H1 (cell line): Measurements from ENCODE around the gene B3GLCT. TPM values are rescaled to one million over a fixed set of nuclear protein-coding genes. Genes with fewer than 3 reads are reported as not detected.

ENCODE experiments used
- BCL11A ChIP-seq, 2 experiments: IDR thresholded peaks; one replicate each; pipeline ENCODE4 v1.6.1; 2011; ENCODE audit warnings: low read depth in 2 of 2, low read length in 2 of 2, mild to moderate bottlenecking in 2 of 2
- CHD7 ChIP-seq: fragments of 300-600 bp; sonication (generic); IDR thresholded peaks from 2 replicates; pipeline ENCODE4 v1.7.1; 2012; ENCODE audit warnings: low read length, moderate library complexity, mild to moderate bottlenecking, inconsistent platforms; ENCODE audit not compliant: insufficient replicate concordance
- HDAC6 ChIP-seq: IDR thresholded peaks from one replicate; pipeline ENCODE4 v1.7.1; 2012; ENCODE audit warnings: low read depth, mild to moderate bottlenecking, inconsistent platforms, low read length, moderate library complexity
- KDM4A ChIP-seq: IDR thresholded peaks from one replicate; pipeline ENCODE4 v1.7.1; 2012; ENCODE audit warnings: low read depth, mild to moderate bottlenecking, moderate library complexity, low read length, inconsistent platforms; ENCODE audit not compliant: severe bottlenecking
- KDM5A ChIP-seq: fragments of 200-600 bp; IDR thresholded peaks from 2 replicates; pipeline ENCODE4 v1.7.1; 2012; ENCODE audit warnings: mild to moderate bottlenecking, low read length, inconsistent platforms, mixed read lengths
- RXRA ChIP-seq: IDR thresholded peaks from 2 replicates; pipeline ENCODE4 v1.6.1; 2011; ENCODE audit warnings: low read depth, mild to moderate bottlenecking, low read length, moderate library complexity; ENCODE audit not compliant: insufficient read depth
- SIRT6 ChIP-seq: IDR thresholded peaks from one replicate; pipeline ENCODE4 v1.7.1; 2012; ENCODE audit warnings: low read length, inconsistent platforms
- TEAD4 ChIP-seq: IDR thresholded peaks from 2 replicates; pipeline ENCODE4 v1.6.1; 2012; ENCODE audit warnings: low read depth, low read length, inconsistent platforms, mixed read lengths
- polyA plus RNA-seq, 7 experiments: library from polyadenylated mRNA; depleted of rRNA in 3 of 7; stranded (reverse) in 5 of 7; unstranded in 2 of 7; fragments of >200 nt in 5 of 7; fragments of 200-250 nt in 2 of 7; gene quantifications; 1 replicate in 5 of 7; 2 replicates in 1 of 7; 4 replicates in 1 of 7; pipeline versions ENCODE4 v1.2.1 to v1.2.3, GENCODE V29; 2011 to 2013; ENCODE audit warnings: missing spikeins in 2 of 7, mixed read lengths in 2 of 7
- total RNA-seq: library from RNA; stranded (reverse); fragmentation: NEBNext Ultra II Directional; extraction: Animal tissue kit (Norgen Biotek cat#: 25700); gene quantifications from 2 replicates; pipeline ENCODE4 v1.2.1, GENCODE V29; 2021

The B3GLCT gene
- total and polyA plus RNA-seq, 2 of the 8 experiments (the other 6 are each of a cell fraction or from before 2014, with no cell fraction given): 1.5 to 4.1 TPM

DNA sequence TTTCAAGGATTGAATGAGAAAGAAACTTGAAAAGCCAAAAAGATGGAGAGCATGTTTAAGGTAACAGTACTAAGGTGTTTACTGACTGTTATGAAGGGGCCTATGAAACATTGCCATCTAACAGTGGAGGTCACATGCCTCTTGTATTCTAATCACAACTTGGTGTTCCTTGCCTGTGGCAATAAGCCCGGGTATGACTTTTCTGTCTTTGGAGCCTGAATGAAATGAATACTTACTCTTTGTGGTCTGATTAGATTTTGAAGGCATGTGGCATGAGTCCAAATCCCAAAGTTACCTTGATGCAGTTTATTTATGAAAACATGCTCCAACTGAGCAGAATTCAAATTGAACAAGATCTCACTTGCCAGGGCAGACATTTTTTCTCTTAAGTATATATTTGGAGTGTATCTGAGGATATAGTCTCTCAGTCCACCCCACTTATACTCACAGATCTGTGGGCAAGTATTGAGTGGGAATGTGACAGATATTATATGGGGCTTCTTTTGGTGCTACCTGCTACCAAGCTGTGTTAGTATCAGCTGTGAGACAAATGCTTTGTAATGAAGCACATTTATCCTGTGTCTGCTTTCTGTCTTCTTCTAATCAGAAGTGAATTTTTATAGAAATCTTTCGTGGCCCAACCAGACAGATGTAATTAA lies 67.5 kb downstream of the B3GLCT start (continued):
- TF ChIP-seq CHD7: no peak
- no peak for TF ChIP-seq RXRA
- no peak for TF ChIP-seq KDM4A
- TF ChIP-seq SIRT6: no peak
- TF ChIP-seq TEAD4: no peak
- no peak for TF ChIP-seq HDAC6
- TF ChIP-seq KDM5A: no peak
- no peak for TF ChIP-seq BCL11A (IDR thresholded peaks at IDR 0.05; ENCODE audit: low read depth in 2 of 2, low read length in 2 of 2)
